Activated T-helper 1 cell treated with anti-CD3 and anti-CD28 coated beads, Interleukin-2, amount 50 U/mL, for 16 hours (primary cell): Measurements from ENCODE around the gene STK40.

Experiments used
- DNase-seq, 2 donors: peaks; one replicate each; pipeline ENCODE4 v3.0.0-alpha.2; 2020; ENCODE audit warnings: low read depth in 1 of 2, low spot score in 1 of 2

Gene STK40

DNA sequence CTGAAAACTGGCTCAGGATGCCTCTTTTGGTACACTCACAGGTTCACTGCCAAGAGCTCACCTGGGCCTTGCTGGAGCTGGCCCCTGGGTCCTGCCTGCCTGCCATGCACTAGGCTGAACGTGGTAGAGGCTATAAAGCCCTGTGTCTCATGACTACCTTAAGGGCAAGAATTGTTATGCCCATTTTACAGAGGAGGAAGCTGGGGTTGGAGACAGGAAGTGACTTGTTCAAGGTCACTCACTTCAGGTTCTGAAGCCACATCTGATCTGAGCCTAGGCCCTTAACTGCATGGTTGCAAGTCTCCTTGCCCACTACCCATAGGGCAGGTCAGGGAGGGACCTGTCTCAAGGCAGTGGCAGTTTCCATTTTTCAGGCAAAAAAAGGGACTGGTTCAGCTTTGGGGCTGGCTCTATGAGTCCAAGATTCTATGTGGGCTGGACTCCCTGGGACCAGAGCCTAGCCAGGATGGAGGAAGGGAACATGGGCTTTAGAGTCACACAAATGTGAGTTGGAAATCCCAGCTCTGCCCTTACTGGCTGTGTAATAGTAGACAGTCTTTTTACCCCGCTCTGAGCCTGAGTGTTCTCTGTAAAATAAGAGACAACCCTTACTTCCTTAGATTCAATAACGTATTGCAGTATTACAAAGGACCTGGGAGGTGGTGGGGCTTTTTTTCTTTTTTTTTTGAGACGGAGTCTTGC is 7.8 kb downstream of the STK40 start:
- DNase-seq, result no peak

DNA sequence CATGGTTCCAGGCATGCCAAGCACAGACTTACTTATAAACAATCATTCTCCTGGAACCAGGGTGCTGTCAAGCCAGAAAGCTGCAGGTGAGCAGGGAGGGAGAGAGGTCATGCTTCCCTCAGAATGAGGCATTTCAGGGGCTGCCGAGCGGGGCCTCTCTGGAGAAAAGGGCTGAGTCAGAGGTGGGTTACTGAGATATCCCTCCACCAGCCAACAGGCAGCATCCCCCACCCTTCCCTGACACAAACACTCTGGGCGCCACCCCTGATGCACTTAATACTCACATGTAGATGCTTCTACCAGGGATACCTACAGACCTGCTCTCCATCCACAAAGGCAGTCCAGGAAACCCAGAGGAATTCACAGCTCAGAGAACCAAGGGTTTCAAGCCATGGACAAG is 13.1 kb downstream of the STK40 start:
- DNase-seq, result no peak

DNA sequence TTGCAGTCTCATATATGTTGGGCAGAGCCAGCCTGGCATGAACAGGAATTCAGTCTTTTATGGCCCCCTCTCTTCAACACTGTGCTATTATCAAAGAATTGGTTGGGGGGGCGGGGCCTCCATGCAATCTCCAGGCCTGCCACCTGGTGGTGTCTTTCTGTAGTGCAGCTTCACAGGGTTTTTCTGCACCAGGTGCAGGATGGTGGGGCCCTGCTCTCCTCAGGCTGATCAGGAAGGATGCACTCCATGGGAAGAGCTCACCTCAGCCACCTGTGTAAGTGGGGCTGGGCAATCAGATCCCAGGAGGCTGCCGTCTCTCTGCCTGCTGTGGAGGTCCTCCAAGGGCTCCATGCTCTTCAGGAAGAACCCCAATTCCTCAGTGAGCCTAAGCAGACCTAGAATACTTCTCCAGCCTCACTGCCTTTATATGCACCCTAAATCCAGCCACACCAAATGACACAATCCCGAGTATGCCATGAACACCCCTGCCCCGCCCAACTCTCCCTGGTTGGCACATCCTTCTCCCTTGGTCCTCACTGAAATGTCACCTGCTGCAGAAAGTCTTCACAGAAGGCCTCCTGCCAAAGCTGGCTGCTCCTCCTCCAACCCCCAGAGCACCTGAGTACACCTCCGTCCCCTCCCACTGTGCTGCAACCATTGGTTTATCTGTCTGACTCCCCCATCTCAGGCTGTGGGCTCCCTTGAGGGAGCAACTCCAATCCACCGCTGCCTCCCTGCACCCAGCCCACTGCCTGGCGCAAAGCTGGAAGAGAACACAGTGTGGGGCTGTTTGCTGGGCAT is 16.5 kb downstream of the STK40 start:
- peak; percentile 72 to 79 for DNase-seq

DNA sequence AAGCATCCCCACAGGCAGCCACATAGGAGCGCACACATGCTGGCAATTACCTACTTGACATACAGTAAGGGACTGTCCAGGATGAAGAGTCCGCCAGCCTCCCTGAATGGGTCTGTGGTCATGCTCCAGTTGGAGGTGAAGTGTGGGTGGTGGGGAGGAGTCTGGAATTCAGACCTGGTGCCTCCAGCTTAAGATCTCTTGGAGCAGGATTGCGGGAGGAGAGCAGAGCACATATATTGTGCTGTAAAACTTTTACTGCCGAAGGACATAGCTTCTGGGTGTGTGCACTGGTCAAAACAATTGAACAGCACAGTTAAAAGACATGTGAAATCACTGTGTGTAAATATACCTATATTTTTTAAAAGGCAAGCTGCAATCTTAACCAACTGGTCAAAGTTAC is 17.9 kb downstream of the STK40 start:
- no peak for DNase-seq

DNA sequence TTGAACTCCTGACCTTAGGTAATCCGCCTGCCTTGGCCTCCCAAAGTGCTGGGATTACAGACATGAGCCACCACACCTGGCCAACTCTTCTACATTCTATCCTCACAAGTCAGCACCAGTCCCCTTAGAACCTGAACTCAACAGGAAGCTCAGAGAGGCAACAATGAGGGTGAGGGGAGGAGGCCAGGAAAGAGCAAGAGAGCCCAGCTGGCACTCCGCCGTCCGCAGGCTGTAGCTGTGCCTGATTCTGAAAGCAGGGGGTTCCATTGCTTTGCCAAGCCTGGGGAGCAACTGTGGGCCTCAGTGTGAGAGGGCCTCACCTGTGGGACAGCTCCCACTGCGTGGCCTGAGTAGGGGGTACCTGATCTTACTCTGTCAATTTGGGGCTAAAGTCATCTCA is 18.7 kb downstream of the STK40 start:
- no peak for DNase-seq

DNA sequence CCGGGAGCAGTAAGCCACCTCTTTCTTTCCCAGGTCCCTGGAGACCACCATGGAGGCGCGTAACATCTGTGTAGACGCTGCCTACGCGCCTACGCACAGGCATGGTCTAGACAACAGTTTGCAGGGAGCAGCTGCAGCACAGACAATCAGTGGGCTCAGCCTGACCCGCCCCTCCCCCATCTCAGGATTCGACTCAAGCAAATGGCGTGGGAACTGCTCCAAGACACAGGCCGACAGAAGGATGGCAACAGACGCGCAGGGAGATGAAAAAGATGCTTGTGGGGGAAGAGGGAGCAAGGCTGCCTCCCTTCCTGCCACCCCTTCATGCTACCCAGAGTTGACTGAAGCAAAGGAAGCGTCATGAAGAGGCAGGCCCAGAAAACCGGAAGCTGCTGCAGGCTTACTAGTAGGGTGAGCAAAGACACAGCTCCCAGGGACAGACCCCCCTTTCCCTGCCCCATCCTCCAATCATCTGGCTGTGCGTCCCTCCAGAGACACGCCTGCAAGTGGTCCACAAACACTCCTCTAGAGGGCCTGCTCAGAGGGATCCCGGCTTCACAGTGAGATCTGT is 19.5 kb downstream of the STK40 start:
- no peak for DNase-seq

DNA sequence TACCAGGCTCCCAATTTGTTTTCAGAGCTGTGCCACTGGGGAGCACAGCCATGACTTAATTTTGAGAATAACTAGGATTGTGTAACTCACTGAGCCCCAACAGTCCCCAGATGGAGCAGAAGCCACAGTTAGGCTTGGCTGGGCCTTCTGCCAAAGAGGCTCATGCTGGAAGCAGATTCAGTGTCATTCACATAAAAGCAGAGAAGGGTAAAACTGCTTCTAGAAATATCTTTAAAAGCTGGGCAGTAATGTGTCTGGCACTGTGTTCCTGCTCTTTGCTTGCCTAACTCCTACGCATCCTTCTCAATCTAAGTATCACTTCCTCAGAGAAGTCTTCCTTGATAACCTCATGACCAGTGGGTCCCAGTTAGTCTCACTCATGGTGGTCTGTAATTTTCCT is 20.3 kb downstream of the STK40 start:
- DNase-seq, result no peak

DNA sequence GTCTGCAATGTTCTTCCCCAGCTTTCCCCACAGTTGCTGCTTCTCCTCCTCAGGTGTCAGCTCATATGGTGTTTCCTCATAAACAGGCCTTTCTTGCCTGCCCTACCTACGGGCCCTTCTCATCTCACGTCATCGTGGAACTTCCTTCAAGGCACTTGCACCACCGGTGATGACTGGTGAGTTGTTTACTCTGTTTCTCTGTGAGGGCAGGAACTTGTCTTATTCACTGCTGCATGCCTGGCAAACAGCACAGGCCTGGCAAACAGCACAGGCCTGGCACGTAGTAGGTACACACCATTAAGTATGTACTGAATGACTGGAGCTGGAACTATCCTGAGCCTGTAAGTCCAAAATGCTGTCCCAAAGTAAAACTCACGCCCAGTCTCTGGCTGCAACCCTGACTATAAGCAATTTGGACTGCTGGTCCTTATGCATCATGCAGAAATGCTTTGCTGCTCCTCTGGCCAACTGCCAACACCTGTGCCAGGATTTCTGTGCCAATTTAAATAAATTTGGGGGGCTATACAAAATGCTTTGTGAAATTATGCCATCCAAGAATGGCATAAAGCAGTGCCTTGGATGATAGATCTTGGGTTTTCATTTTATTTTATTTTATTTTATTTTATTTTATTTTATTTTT is 25.7 kb downstream of the STK40 start:
- no peak for DNase-seq

DNA sequence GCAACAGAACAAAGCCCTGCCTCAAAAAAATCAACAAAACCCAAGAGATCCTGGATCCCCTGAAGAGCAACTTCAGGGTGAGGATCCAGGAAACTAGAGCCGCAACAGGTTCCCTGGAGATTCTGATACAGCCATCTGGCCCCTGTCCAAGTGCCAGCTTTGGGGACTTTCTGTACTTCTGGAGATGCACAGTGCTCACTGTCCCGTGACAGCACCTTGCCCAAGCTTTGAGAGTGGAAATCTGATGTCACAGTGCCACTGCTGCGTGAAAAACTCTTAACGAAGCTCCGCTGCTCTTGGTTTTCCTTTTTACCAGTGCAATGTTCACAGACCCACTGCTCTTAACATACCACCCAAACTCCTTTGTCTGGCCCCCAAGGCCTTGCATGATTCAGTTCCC is 26.3 kb downstream of the STK40 start:
- DNase-seq, result no peak

DNA sequence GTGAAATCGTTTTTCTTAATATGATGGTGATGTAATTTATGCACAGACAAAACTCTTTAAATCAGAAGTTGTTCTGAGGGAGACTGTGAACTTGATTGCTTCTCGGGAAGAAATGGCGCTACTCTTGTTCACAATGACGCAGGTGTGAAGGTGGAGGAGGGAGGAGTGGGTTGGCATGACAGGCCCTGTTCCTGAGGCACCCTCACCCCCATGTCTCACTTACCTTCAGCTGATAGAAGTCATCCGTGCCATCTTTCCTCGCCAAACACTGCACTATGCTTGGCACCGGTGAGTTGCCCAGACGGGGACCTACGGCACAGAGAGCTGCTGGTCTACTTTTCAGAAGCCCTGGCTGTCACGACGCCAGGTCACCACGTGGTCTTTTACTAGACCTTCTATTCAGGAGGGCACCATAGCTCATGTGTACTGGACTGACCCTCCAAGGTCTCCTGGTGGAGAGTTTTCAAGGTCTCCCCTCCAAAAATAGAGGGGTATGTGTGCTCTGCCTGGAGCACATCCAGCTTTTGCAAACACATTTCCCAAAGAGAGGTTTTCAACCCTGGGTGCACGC is 27.1 kb downstream of the STK40 start:
- DNase-seq, result no peak

DNA sequence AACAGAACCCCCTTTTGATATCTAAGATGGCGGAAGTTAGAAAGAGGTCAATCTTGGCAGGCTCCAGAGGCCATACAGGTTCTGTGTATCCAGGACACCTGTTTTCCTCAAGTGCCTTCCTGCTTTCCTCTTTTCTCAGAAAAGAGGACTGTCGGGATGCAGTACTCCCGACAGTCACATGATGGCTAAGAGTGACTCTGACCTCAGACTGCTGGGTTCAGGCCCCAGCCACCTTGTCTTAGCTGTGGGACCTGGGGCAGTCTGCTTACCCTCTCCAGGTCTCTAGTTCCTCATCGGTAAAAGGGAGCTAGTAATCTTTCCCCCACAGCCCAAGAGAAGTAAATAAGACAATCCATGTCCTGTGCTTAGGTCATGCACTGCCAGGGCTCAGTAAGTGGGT is 29.9 kb downstream of the STK40 start:
- DNase-seq, result no peak

DNA sequence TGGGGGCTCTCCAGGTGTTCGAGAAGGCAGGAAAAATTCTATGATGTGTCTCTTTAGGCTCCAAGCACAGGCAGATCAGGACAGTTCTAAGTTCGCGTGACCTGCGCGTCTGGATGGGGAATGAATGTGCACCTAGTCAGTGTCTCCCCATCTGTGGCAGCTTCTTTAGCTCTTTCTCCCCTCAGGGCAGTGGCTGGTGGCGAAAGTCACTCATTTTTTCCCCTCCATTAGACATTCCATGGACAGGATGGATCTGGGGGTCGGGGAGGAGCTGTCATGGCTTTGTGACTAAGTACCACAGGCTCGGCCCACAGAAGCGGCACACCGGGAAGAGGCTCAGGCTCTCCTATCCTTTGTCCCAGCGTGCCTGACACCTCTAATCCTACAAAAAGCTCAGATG is 31.2 kb downstream of the STK40 start:
- DNase-seq, result no peak

DNA sequence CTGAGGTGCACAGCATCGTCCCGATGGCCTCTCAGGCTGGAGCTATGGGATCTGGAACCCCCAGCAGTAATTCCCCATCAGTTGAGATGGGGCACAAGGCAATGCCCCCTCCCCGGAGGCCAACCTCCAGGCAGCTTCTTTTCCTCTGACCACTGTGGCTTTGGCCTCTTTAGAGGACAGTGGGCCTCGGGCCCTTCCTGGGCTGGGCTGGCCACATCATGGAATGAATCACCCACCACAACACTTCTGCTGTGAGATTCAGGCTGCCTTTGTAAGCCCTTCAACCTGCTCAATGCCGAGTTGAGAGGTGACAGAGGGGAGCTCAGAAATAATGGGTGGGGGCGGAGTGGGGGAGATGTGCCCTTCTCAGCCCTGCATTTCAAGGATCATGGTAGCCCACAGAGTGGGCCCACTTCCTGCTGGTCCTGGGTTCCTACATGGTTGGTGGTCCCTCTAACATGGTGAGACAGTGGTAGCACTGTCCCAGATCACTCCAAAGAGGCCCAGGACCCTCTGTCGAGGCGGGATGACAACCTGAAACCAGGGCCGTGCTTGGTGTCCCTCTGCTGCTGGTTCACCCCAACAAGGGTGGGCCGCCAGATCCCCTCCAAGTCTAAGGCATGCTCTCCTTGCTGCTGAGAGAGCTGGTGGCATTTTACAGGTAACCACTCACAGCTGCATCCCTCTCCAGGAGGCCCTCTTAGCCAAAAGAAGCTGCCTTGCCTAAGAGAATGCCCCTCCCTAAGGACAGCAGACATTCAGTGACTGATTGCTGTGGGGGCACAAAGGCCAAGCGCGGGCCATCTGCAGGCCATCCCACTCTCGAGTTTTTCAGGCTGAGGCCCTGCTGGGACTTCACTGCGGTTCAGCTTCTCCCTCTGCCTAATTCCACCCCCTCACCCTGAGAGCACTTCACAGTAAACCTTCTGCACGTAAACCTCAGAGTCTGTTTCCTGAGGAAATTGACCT is 32.5 kb downstream of the STK40 start:
- no peak for DNase-seq

DNA sequence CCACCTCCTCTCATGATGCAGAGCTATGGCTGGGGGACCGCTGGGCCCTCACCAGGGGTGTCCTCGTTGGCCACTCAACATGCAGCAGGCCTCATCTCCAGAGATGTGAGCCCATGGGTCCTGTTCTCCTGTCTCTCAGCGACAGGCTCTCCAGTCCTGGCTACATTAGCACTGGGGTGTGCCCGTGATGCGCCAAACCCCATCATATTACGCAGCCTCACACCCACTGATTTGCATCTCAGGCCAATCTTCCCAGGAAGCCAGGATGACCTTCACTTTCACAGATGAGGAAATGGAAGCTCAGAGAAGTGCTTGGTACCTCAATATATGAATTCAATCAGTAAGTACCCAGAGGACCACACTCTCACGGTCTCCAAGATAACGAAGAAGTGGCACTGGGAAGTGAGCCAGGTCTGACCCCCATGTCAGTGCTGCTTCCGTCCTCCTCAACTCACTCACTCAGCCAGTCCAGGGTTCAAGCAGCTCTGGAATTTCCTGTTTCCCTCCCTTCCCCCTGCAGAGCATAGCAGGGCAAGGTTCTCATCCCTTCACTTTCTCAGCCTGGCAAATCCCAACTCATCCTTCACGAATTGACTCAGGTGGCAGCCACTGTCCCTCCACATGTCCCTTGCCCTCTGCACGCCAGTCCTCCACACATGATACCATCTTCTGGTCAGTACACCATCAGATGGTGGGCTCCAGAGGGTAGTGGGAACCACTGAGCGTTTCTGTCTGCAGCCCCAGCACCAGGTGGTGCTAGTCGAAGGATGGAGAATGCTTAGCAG is 33.4 kb downstream of the STK40 start:
- DNase-seq, result no peak

DNA sequence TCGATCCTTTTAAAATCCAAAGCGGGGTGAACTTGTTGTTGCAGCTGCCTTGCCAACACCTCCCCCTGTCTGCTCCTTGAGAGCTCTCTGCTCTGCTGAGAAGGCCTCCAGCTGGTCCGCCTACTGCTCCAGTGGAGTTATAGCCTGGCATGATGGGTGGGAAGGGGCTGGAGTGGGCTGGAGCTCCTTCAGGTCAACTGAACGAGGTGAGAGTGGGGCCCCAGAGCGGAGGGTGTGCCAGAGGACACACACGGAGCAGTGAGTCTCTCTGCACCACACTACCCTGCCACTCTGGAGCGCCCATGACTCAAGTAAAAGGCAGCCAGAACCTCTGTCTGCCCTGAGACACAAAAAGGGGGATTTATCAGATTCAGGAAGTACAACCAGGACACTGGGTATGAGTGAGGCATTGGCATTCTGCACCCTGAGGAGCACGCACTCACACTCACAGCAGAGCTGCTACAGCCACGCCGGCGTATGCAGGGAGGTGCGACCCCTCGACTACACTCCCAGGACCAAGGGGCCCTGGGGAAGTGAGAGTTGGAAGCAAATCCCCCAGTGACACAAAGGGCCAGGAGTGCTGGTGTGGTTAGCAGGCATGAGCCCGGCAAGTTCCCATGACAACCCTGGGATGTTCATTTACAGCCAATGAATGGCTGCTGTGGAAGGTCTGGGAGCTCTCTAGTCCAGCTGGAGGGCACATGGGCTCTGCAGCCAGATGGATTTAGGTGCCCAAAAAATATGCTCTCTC is 34.3 kb downstream of the STK40 start:
- DNase-seq, result no peak

DNA sequence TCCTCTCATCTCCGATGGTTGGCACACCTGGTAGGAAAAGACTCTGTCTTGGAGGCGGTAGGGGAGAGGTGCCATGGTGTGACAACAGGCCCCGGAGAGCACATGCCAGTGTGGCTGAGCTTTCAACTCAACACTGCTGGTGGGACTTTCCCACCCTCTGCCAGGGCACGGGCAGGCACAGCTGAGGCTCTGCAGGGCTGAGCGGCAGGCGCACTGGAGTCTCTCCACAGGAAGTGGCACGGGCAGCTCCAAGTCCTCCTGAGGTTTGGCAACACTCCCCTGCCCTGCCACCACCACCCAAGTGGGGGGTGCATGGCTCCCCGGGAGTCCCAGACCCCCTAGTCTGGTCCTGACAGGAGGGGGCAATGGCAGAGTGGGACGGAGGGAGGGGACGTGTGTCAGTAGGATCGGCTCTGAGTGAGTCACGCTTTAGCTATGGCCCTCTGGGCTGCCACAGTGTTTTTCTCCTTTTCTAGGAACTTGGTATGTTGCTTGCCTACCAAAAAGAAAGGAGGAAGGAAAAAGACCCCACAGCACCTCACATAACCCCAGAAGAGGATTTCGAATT is 35.0 kb downstream of the STK40 start:
- DNase-seq, result no peak

DNA sequence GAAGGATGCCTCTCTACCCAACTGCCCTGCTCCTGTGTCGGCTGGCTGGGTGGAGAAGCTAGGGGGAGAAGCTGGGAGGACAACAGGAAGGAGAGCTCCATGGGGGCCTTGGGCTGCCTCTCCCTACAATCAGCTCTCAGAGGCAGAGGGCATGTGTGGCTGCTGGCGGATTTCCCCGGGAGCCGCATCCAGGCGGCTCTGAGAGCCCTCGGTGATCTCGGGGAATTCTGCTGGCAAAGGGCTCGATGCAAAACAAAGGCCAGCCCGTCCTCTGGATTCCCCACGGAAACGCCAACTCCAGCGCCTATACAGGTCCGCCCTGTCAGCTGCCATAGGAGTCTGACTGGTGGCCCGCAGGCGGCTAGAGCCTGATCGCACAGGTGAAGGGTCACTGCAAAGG is 35.9 kb downstream of the STK40 start:
- DNase-seq, result no peak

DNA sequence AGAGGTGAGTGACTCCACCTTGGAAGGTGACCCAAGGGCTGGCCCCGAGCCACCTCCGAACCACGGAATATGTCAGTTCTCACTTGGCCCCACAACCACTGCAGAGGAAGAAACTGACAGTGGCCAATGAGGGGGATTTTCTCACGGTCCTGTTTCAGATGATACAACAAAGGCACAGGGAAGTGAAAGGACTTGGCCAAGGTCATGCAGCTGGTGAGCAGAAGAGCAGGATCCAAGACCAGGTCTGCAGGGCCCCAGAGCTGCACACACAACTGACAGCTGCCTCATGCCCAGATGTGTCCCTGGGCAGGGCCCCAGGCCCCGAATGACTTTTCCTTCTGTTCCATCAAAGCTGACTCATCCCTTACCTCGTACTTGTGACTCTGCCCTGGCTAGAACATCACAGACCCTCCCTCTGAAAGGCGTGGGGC is 36.5 kb downstream of the STK40 start:
- no peak for DNase-seq
